ENCODE measurements around the gene FIGNL2. TPM values are rescaled to one million over a fixed set of nuclear protein-coding genes. Genes with fewer than 3 reads are reported as not detected.

The FIGNL2 gene
- total and polyA plus RNA-seq, 2 experiments from 2014 or later, result 1.1 to 5.2 TPM

GRCh38 chr12:51792417-51792816 is 56.1 kb downstream of the FIGNL2 start:
- Histone ChIP-seq H3K79me2 (replicated peaks; ENCODE audit: insufficient read depth) (no peaks in the 10 kb centered on the region), H3K27me3 (ENCODE audit: insufficient read depth) (no peaks in the 10 kb centered on the region), H3K36me3 (ENCODE audit: insufficient read depth) (peaks cover 8% of the 10 kb centered on the region; the same call in 1 of the 2 replicates), H3K27ac (ENCODE audit: low read depth) (no peak overlapping the region), H3K9me2 (ENCODE audit: insufficient read depth) (no peaks in the 10 kb centered on the region; the same call in 1 of the 2 replicates), H3K4me3 (no peak overlapping the region), H4K20me1 (replicated peaks; ENCODE audit: insufficient read depth) (peaks cover 5% of the 10 kb centered on the region; the same call in 1 of the 2 replicates), H3F3A (replicated peaks; ENCODE audit: low read depth) (no peaks in the 10 kb centered on the region), H3K4me2 (no peak overlapping the region), H2AFZ (no peak overlapping the region), H3K4me1 (ENCODE audit: insufficient read depth) (no peaks in the 10 kb centered on the region)
- DNase-seq (ENCODE audit: low spot score) (peak; percentile 39), ATAC-seq (peak; percentile 79)
- H3K27me3 Mint-ChIP-seq (ENCODE audit: insufficient read depth, low read depth, poor library complexity), result peaks cover 3% of the 10 kb centered on the region
- no peaks in the 10 kb centered on the region for H3K9me3 Mint-ChIP-seq
- no peak for TF ChIP-seq EZH2phosphoT487 (IDR thresholded peaks at IDR 0.05; ENCODE audit: unreplicated experiment)
- TF ChIP-seq EZH2 (IDR thresholded peaks at IDR 0.05; ENCODE audit: low read depth, unreplicated experiment), result no peak
- TF ChIP-seq, protein P1, sequence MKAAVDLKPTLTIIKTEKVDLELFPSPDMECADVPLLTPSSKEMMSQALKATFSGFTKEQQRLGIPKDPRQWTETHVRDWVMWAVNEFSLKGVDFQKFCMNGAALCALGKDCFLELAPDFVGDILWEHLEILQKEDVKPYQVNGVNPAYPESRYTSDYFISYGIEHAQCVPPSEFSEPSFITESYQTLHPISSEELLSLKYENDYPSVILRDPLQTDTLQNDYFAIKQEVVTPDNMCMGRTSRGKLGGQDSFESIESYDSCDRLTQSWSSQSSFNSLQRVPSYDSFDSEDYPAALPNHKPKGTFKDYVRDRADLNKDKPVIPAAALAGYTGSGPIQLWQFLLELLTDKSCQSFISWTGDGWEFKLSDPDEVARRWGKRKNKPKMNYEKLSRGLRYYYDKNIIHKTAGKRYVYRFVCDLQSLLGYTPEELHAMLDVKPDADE (IDR thresholded peaks at IDR 0.05), result no peak
- TF ChIP-seq, protein P2, sequence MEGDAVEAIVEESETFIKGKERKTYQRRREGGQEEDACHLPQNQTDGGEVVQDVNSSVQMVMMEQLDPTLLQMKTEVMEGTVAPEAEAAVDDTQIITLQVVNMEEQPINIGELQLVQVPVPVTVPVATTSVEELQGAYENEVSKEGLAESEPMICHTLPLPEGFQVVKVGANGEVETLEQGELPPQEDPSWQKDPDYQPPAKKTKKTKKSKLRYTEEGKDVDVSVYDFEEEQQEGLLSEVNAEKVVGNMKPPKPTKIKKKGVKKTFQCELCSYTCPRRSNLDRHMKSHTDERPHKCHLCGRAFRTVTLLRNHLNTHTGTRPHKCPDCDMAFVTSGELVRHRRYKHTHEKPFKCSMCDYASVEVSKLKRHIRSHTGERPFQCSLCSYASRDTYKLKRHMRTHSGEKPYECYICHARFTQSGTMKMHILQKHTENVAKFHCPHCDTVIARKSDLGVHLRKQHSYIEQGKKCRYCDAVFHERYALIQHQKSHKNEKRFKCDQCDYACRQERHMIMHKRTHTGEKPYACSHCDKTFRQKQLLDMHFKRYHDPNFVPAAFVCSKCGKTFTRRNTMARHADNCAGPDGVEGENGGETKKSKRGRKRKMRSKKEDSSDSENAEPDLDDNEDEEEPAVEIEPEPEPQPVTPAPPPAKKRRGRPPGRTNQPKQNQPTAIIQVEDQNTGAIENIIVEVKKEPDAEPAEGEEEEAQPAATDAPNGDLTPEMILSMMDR (conservative IDR thresholded peaks at IDR 0.05; ENCODE audit: low read depth in 2 of 2), result peak; percentile 16 to 33; a peak in 2 of 4 replicates
- no peak for TF ChIP-seq STAT1 (IDR thresholded peaks at IDR 0.05; ENCODE audit: unreplicated experiment)
- TF ChIP-seq JUNB (IDR thresholded peaks at IDR 0.05; ENCODE audit: unreplicated experiment), result no peak
- no peak for TF ChIP-seq NANOG (IDR thresholded peaks at IDR 0.05; ENCODE audit: borderline replicate concordance)
- no peak for TF ChIP-seq ZNF462 (CRISPR knock-in tag; IDR thresholded peaks at IDR 0.05)
- TF ChIP-seq POLR2AphosphoS5 (IDR thresholded peaks at IDR 0.05; ENCODE audit: low read depth), result no peak
- H3K36me3 Mint-ChIP-seq (ENCODE audit: low read depth), result peaks cover 41% of the 10 kb centered on the region
- no peaks in the 10 kb centered on the region for H3K4me1 Mint-ChIP-seq
- no peak overlapping the region for H3K4me3 Mint-ChIP-seq
- no peak overlapping the region for H3K27ac Mint-ChIP-seq
